ENCODE data around the gene CRHR2.

DNA sequence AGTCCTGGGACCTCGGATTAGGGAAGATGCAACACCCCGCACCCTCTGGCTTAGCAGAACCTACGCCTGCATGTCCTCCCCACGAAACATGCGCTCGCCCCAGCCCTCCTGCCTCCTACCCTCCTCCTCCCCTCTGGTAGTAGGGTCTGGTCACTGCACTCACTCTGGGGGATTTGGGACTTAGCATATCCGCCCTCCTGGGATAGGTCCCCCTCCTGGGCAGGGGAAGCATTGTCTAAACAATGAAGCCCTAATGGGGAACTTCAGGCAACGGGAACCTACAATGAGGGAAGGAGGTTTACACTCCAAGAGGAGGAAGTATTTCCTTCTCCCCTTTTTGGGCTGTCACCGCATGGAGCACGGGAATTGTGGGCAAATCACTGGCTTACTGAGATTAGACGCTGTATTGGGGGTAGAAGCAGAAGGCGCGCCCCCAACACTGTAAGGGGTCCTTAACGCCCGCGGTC, 892 bp downstream of the CRHR2 start:
- TF ChIP-seq CTCF (IDR thresholded peaks at IDR 0.05) (no peak), POLR2A (IDR thresholded peaks at IDR 0.05) (no peak)
